DMS79 (cell line): ENCODE measurements around the gene PCNX1.
"Not testable (repeated sequence)": the region's sequence is repeated elsewhere in the genome, so short reads cannot be mapped to it uniquely, and the experiment has no call there.

ENCODE experiments used
- DNase-seq: peaks from one replicate; lab custom pipeline; 2025; lab: John Stamatoyannopoulos, UW

Gene PCNX1

DNA sequence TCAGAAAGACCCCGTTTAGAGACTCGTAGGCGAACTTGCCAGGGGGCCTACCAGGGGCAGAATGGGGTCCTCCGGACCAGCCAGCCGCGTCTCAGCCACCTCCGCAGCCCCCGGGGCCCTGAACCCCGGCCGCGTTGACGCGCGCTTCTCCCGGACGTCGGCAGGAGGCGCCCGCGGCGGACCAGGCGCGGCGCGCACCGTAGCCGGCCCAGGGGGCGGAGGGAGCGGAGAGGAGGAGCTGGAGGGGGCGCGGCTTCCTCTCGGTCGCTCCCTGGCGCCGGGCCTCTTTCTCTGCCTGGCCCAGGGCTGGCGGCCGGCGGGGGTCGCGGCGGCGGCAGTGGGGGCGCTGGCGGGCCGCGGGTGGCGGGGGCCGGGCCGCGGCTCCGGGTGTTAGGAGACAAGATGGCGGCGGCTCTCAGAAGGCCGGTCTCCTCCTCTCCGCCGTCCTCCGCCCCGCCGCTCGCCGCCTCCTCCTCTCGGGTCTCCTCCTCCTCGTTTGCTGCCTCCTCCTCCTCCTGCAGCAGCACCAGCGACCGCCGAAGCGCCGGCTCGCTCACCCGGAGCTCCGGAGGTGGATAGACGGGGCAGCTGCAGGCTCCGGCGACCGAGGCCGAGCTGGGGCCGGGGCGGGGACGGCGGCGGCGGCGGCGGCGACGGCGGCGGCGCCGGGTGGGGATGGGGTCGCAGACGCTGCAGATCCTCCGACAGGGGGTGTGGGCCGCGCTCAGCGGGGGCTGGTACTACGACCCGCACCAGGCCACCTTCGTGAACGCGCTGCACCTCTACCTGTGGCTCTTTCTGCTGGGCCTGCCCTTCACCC is at the start of gene PCNX1:
TSS of gene PCNX1 (plus strand) at position 284 of the 820 bp plus-strand sequence. CDS start at position 676, 392 bp downstream.
- DNase-seq: peak; percentile 66

GRCh38 chr14:70857496-70857890 is 49.8 kb upstream of the PCNX1 start:
- no peak for DNase-seq

DNA sequence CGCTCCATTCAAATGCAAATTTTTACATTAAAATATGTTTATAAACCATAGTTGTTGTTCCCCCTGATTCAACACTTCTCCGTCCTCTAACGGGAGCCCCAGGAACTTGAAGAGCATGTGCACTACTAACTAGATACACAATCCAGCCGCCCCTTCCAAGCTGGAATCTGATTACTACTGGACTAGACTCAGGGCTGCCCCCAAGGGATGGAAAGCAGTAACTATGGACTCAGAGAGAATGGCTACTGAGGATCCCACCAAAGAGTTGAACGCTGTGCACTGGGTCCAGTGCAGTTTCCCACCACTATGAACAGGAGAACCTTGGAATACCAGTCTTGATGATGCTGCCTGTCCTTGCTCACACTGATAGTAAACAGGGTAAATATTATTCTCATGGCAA is 48.6 kb upstream of the PCNX1 start:
- no peak for DNase-seq

DNA sequence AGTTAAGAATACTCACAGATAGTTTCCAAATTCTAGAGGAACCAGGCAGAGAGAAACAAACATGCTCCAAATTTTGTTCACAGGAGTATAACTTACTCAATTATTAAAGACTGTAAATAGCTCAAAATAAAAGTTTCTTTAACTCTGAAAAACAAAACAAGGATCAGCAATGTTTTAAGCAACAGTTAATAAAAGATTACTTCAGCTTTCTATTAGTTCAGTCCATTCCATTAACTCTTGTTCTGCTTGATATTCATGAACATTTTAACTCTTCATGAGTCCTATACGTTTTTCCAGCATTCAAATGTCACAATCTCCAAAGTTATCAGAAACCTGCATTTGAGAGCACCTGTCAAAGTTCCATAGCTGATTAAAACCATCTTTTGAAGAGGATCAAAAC is 40.3 kb upstream of the PCNX1 start:
- DNase-seq: not testable (repeated sequence)

GRCh38 chr14:70871001-70871400 is 36.3 kb upstream of the PCNX1 start:
- DNase-seq: no peak

DNA sequence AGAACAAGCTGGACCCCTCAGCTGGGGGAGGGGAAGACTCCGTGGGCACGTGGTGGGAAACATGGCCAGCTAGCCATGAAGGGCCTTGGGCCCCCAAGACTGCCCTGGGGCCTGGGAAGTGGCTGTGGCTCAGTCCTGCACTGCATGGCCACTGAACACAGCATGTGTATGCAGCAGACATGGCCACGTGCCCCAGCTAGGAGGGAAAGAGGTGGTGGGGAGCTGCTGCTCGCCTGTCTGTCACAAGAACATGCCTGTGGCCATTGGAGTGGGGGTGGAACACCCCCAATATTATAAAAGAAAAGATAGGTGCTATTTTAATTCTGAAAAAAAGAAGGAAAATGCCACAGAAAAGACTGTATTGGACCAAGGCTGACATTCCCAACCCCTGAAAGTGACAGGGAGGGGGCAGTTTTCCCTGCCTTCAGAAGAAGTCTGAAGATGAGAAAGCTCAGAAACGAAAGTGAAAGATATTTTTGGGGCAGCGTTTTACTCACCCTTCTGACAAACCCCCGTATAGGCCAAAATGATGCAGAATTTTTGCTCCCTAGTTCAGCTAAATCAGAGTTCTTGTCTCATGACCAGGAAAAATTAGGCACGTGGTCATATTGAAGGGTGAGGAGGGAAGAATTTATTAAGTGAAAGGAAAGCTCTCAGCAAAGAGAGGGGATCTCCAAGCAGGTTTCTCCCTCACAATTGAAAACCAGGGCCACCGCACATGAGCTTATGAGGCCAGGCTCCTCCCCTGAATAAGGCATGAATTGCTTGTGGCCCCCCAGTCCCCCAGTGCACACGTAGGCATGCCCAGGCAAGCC is 35.2 kb upstream of the PCNX1 start:
- DNase-seq: no peak

- no peak for DNase-seq
Measured at GRCh38 chr14:70872678-70873020, 34.6 kb upstream of the PCNX1 start.

DNA sequence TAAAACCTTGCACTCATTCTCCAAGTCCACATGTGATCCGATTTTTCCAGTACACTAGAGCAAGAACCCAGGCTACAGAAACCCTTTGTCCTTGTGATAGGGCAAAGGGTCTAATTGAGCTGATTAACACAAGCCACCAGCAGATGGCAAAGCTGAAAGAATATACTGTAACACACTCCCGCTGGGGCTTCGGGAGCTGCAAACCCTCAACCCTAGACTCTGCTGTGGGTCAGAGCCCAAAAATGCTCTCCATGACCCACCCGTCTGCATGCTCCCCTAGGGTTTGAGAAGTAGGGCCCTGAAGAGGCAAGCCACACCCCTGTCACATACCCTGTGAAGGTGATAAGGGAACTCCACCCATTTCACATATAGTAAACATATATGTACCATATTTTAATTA is 33.6 kb upstream of the PCNX1 start:
- DNase-seq: no peak

- DNase-seq: not testable (repeated sequence)
Measured at GRCh38 chr14:70875811-70876460, 31.3 kb upstream of the PCNX1 start.

GRCh38 chr14:70879448-70879847 is 27.8 kb upstream of the PCNX1 start:
- no peak for DNase-seq

DNA sequence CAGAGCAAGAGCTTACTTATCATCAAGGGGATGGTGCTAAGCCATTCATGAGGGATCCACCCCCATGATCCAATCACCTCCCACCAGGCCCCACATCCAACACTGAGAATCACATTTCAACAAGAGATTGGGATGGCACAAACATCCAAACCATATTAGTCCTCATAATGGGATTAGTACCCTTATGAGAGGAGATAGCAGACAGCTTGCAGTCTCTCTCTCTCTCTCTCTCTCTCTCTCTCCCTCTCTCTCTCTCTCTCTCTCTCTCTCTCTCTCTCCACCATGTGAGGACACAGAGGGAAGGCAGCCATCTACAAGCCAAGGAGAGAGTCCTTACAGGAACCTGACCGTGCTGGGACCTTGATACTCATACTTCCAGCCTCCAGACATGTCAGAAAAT is 26.4 kb upstream of the PCNX1 start:
- not testable (repeated sequence) for DNase-seq

DNA sequence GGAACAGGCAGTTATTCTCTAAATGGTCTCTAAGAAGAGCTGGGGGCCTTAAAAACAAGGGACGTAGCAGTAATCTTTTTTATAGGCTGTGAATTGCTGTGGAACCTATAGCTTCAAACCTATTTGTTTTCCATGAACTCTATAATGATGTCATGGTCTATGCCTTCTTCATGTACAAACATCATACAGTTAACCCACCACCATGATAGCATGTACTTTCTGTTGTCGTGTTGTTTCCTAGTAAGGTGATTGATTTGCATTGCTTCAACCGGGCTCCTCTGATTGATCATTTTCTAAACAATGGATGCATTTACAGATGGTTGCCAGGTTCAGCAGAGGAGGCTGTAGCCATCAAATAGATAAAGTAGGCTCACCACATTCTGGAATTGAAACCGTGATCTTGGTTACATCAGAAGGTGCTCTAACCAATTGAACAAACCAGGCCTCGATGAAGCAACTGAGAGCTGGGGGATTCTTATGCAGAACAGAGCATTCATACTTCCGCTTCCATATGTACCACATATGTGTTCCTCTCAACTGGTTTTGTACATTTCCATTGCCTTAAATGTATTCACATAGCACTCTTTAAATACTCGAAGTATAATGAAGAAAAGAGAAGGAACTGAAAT is 25.6 kb upstream of the PCNX1 start:
- no peak for DNase-seq

GRCh38 chr14:70882776-70883492 is 24.3 kb upstream of the PCNX1 start:
- no peak for DNase-seq

- no peak for DNase-seq
Measured at GRCh38 chr14:70884595-70885342, 22.5 kb upstream of the PCNX1 start.

GRCh38 chr14:70885343-70886022 is 21.8 kb upstream of the PCNX1 start:
- DNase-seq: no peak

- DNase-seq: no peak
Measured at GRCh38 chr14:70886421-70887206, 20.6 kb upstream of the PCNX1 start.

DNA sequence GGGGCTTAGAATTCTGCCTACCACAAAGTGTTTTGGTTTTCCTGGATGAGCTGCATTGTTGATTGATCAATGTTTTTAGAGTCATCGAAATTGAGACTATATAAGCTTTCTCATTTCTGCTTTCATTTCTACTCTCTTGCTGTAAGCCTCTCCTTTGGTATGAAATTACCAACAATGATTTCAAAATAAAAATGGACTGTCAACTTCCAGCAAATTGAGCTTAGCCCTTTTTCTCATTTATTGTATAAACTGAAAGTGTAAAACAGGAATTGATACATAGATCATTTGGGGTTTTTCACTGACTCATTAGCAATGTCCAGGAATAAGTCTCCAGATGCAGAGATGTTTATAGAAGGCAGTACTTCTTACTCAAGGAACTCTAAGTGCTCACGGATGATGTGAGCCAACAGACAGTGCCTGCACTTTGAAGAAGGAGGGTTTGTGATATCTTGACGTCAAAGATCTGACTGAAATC is 20.0 kb upstream of the PCNX1 start:
- DNase-seq: no peak

DNA sequence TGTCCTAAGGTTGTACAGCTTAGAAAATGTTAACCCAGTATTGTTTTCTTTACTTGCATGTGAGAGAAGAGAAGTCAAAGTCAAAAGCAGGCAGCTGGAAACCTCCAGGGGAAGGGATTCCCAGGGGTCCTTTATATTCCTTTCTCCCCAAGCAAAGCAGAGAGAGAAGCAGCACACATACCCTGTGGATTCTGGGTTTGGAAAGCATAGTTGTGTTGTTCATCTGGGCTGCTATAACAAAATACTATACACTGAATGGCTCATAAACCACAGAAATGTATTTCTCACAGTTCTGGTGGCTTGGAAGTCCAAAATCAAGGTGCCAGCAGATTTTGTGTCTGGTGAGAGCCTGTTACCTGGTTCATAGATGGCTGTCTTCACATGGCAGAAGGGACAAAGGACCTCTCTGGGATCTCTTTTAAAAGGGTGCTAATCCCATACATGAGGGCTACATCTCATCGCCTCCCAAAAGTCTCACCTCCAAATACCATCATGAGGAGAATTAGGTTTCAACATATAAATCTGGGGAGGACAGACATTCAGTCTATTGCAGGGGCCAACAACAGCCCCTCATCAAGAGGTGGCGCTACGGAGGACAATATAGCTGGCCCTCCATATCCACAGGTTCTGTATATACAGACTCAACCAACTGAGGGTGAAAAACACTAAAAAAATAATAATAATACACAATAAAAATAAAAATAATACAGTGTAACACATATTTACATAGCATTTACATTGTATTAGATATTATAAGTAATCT is 19.3 kb upstream of the PCNX1 start:
- no peak for DNase-seq
